ENCODE measurements around the gene FBXO27.
"Not testable (repeated sequence)": the region's sequence is repeated elsewhere in the genome, so short reads cannot be mapped to it uniquely, and the experiment has no call there.

FBXO27 gene

GRCh38 chr19:38993271-38993670 lies 39.1 kb downstream of the FBXO27 start:
- Histone ChIP-seq H3K27ac (no peak overlapping the region), H3K4me3 (ENCODE audit: low read depth, low read length) (no peak overlapping the region), H3K36me3 (replicated peaks) (no peaks in the 10 kb centered on the region), H3K27me3 (replicated peaks) (no peaks in the 10 kb centered on the region)
- peak; percentile 63 for DNase-seq
- no peak for TF ChIP-seq CTCF (IDR thresholded peaks at IDR 0.05; ENCODE audit: low read depth, low read length, missing control alignments)
- in situ Hi-C loops (cut with HindIII; ENCODE audit: low pct_ligation_motif_present, low sequenced_read_pairs), result no loop called here

GRCh38 chr19:38990949-38991697 lies 41.2 kb downstream of the FBXO27 start:
- H3K27me3 ChIP-seq (replicated peaks), result no peaks in the 10 kb centered on the region
- TF ChIP-seq CTCF (IDR thresholded peaks at IDR 0.05; ENCODE audit: low read depth, low read length, missing control alignments), result no peak
- in situ Hi-C loops (cut with HindIII; ENCODE audit: low pct_ligation_motif_present, low sequenced_read_pairs), result no loop called here
- H3K27ac ChIP-seq, result no peak overlapping the region
- no peak overlapping the region for H3K4me3 ChIP-seq (ENCODE audit: low read depth, low read length)
- DNase-seq, result no peak
- no peaks in the 10 kb centered on the region for H3K36me3 ChIP-seq (replicated peaks)

- in situ Hi-C loops (cut with HindIII; ENCODE audit: low pct_ligation_motif_present, low sequenced_read_pairs); DNase-seq: not testable (repeated sequence)
Observed at GRCh38 chr19:38989614-38990013, 42.7 kb downstream of the FBXO27 start.

GRCh38 chr19:38989066-38989605 lies 43.2 kb downstream of the FBXO27 start:
- no peak for TF ChIP-seq CTCF (IDR thresholded peaks at IDR 0.05; ENCODE audit: low read depth, low read length, missing control alignments)
- no peaks in the 10 kb centered on the region for H3K27me3 ChIP-seq (replicated peaks)
- no peak for DNase-seq

More at GRCh38 chr19:38989614-38990013, 42.7 kb downstream of the FBXO27 start:
- H3K36me3 ChIP-seq (replicated peaks); H3K27me3 ChIP-seq (replicated peaks); H3K27ac ChIP-seq; H3K4me3 ChIP-seq (ENCODE audit: low read depth, low read length): not testable (repeated sequence)

GRCh38 chr19:38988627-38989026 lies 43.7 kb downstream of the FBXO27 start:
- H3K36me3 ChIP-seq (replicated peaks); H3K27me3 ChIP-seq (replicated peaks); H3K27ac ChIP-seq; H3K4me3 ChIP-seq (ENCODE audit: low read depth, low read length); in situ Hi-C loops (cut with HindIII; ENCODE audit: low pct_ligation_motif_present, low sequenced_read_pairs); DNase-seq: not testable (repeated sequence)

More at GRCh38 chr19:38989066-38989605, 43.2 kb downstream of the FBXO27 start:
- in situ Hi-C loops (cut with HindIII; ENCODE audit: low pct_ligation_motif_present, low sequenced_read_pairs), result no loop called here
- no peak overlapping the region for H3K4me3 ChIP-seq (ENCODE audit: low read depth, low read length)
- no peak overlapping the region for H3K27ac ChIP-seq
- no peaks in the 10 kb centered on the region for H3K36me3 ChIP-seq (replicated peaks)

GRCh38 chr19:38987745-38988144 lies 44.6 kb downstream of the FBXO27 start:
- H3K27ac ChIP-seq; H3K36me3 ChIP-seq (replicated peaks); in situ Hi-C loops (cut with HindIII; ENCODE audit: low pct_ligation_motif_present, low sequenced_read_pairs); DNase-seq; H3K27me3 ChIP-seq (replicated peaks); H3K4me3 ChIP-seq (ENCODE audit: low read depth, low read length): not testable (repeated sequence)

- H3K36me3 ChIP-seq (replicated peaks), result no peaks in the 10 kb centered on the region
- in situ Hi-C loops (cut with HindIII; ENCODE audit: low pct_ligation_motif_present, low sequenced_read_pairs), result no loop called here
- no peak overlapping the region for H3K27ac ChIP-seq
- H3K27me3 ChIP-seq (replicated peaks), result no peaks in the 10 kb centered on the region
- DNase-seq, result no peak
- no peak for TF ChIP-seq CTCF (IDR thresholded peaks at IDR 0.05; ENCODE audit: low read depth, low read length, missing control alignments)
- H3K4me3 ChIP-seq (ENCODE audit: low read depth, low read length), result no peak overlapping the region
Observed at GRCh38 chr19:38985262-38985661, 47.1 kb downstream of the FBXO27 start.

Measured in brain microvascular endothelial cell (primary cell).